ENCODE measurements around the gene BNIP3.

DNA sequence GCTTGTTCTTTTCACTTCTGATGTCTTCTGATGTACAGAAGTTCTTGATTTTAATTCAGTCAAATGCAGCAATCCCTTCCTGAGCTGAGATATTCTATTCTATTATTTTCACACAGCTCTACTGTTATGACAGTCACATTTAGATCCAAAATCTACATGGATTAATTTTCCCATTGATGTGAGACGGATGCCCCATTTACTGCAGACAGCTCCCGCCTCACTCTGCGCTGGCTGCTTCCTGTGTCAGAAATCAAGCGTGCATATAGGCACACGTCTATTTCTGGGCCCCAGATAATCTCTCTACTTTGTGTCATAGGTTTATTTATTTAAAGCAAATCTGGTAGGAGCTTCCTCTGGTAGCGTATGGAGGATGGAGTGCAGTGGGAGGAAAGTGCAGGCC lies 6.7 kb downstream of the BNIP3 start:
- TF ChIP-seq, protein P1, sequence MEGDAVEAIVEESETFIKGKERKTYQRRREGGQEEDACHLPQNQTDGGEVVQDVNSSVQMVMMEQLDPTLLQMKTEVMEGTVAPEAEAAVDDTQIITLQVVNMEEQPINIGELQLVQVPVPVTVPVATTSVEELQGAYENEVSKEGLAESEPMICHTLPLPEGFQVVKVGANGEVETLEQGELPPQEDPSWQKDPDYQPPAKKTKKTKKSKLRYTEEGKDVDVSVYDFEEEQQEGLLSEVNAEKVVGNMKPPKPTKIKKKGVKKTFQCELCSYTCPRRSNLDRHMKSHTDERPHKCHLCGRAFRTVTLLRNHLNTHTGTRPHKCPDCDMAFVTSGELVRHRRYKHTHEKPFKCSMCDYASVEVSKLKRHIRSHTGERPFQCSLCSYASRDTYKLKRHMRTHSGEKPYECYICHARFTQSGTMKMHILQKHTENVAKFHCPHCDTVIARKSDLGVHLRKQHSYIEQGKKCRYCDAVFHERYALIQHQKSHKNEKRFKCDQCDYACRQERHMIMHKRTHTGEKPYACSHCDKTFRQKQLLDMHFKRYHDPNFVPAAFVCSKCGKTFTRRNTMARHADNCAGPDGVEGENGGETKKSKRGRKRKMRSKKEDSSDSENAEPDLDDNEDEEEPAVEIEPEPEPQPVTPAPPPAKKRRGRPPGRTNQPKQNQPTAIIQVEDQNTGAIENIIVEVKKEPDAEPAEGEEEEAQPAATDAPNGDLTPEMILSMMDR (IDR thresholded peaks at IDR 0.05; ENCODE audit: insufficient read depth, low read length) = no peak
- TF ChIP-seq, protein P2, sequence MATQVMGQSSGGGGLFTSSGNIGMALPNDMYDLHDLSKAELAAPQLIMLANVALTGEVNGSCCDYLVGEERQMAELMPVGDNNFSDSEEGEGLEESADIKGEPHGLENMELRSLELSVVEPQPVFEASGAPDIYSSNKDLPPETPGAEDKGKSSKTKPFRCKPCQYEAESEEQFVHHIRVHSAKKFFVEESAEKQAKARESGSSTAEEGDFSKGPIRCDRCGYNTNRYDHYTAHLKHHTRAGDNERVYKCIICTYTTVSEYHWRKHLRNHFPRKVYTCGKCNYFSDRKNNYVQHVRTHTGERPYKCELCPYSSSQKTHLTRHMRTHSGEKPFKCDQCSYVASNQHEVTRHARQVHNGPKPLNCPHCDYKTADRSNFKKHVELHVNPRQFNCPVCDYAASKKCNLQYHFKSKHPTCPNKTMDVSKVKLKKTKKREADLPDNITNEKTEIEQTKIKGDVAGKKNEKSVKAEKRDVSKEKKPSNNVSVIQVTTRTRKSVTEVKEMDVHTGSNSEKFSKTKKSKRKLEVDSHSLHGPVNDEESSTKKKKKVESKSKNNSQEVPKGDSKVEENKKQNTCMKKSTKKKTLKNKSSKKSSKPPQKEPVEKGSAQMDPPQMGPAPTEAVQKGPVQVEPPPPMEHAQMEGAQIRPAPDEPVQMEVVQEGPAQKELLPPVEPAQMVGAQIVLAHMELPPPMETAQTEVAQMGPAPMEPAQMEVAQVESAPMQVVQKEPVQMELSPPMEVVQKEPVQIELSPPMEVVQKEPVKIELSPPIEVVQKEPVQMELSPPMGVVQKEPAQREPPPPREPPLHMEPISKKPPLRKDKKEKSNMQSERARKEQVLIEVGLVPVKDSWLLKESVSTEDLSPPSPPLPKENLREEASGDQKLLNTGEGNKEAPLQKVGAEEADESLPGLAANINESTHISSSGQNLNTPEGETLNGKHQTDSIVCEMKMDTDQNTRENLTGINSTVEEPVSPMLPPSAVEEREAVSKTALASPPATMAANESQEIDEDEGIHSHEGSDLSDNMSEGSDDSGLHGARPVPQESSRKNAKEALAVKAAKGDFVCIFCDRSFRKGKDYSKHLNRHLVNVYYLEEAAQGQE (IDR thresholded peaks at IDR 0.05; ENCODE audit: insufficient replicate concordance, low read depth) = no peak
- TF ChIP-seq POLR2AphosphoS5 (IDR thresholded peaks at IDR 0.05; ENCODE audit: low read depth) = no peak
- no peak for TF ChIP-seq SPI1 (IDR thresholded peaks at IDR 0.05; ENCODE audit: borderline replicate concordance, low read depth)
- no peak for TF ChIP-seq GABPA (IDR thresholded peaks at IDR 0.05; ENCODE audit: low read depth)
